ENCODE measurements around the gene OTUB1.

OTUB1 gene

GRCh38 chr11:64023712-64024710, 37.8 kb downstream of the OTUB1 start:
- no peak for DNase-seq (ENCODE audit: low read depth)

GRCh38 chr11:64025205-64025604, 39.0 kb downstream of the OTUB1 start:
- DNase-seq (ENCODE audit: low read depth) = no peak

GRCh38 chr11:64026575-64027205, 40.5 kb downstream of the OTUB1 start:
- DNase-seq (ENCODE audit: low read depth) = no peak

GRCh38 chr11:64027651-64028397, 41.6 kb downstream of the OTUB1 start:
- DNase-seq (ENCODE audit: low read depth) = no peak

- no peak for DNase-seq (ENCODE audit: low read depth)
These were observed 42.3 kb downstream of the OTUB1 start for GRCh38 chr11:64028398-64029115.

- DNase-seq (ENCODE audit: low read depth) = no peak
These were observed 43.5 kb downstream of the OTUB1 start for GRCh38 chr11:64029773-64030172.

GRCh38 chr11:64031001-64031400, 44.8 kb downstream of the OTUB1 start:
- no peak for DNase-seq (ENCODE audit: low read depth)

- no peak for DNase-seq (ENCODE audit: low read depth)
These were observed 45.8 kb downstream of the OTUB1 start for GRCh38 chr11:64032050-64032449.

- no peak for DNase-seq (ENCODE audit: low read depth)
These were observed 48.2 kb downstream of the OTUB1 start for GRCh38 chr11:64034411-64034811.

- no peak for DNase-seq (ENCODE audit: low read depth)
These were observed 48.9 kb downstream of the OTUB1 start for GRCh38 chr11:64035081-64035524.

- DNase-seq (ENCODE audit: low read depth) = no peak
These were observed 49.3 kb downstream of the OTUB1 start, which contains the start of gene FLRT1 for GRCh38 chr11:64035576-64035975. FLRT1 (plus strand) TSS chr11:64035931; CDS start chr11:64116268, 80,337 bp downstream.

GRCh38 chr11:64036087-64037026, 50.1 kb downstream of the OTUB1 start:
- no peak for DNase-seq (ENCODE audit: low read depth)

- no peak for DNase-seq (ENCODE audit: low read depth)
These were observed 50.9 kb downstream of the OTUB1 start for GRCh38 chr11:64037027-64037634.

- DNase-seq (ENCODE audit: low read depth) = no peak
These were observed 52.3 kb downstream of the OTUB1 start for GRCh38 chr11:64038500-64038899.

- DNase-seq (ENCODE audit: low read depth) = no peak
These were observed 52.9 kb downstream of the OTUB1 start for GRCh38 chr11:64039012-64039665.

- no peak for DNase-seq (ENCODE audit: low read depth)
These were observed 54.6 kb downstream of the OTUB1 start for GRCh38 chr11:64040684-64041322.

GRCh38 chr11:64041846-64042245, 55.6 kb downstream of the OTUB1 start:
- no peak for DNase-seq (ENCODE audit: low read depth)

GRCh38 chr11:64042301-64042700, 56.1 kb downstream of the OTUB1 start:
- DNase-seq (ENCODE audit: low read depth) = no peak

- no peak for DNase-seq (ENCODE audit: low read depth)
These were observed 57.3 kb downstream of the OTUB1 start for GRCh38 chr11:64043545-64043944.

Data from stimulated activated CD8-positive, alpha-beta memory T cell treated with anti-CD3 and anti-CD28 coated beads, Interleukin-7, amount 100 ng/mL, for 24 hours (primary cell).